Skeletal muscle tissue (tissue), 4 donors: ENCODE data around the gene DPPA4. TPM values are rescaled to one million over a fixed set of nuclear protein-coding genes. Genes with fewer than 3 reads are reported as not detected.
"Not testable (repeated sequence)": the region's sequence is repeated elsewhere in the genome, so short reads cannot be mapped to it uniquely, and the experiment has no call there.

Source experiments
- H3K27ac ChIP-seq: one replicate; pipeline ENCODE4 v1.7.0; 2013; ENCODE audit warnings: mild to moderate bottlenecking, low read depth, low read length, inconsistent platforms
- H3K27me3 ChIP-seq, 3 donors: one replicate each; pipeline ENCODE4 v1.7.0; 2013; ENCODE audit warnings: low read length in 3 of 3; ENCODE audit not compliant: control insufficient read depth in 3 of 3, insufficient read depth in 3 of 3
- H3K36me3 ChIP-seq, 3 donors: one replicate each; pipeline ENCODE4 v1.7.0; 2013; ENCODE audit warnings: low read length in 3 of 3; ENCODE audit not compliant: control insufficient read depth in 3 of 3, insufficient read depth in 3 of 3
- H3K4me1 ChIP-seq, 3 donors: one replicate each; pipeline ENCODE4 v1.7.0; 2013; ENCODE audit warnings: low read length in 3 of 3, mild to moderate bottlenecking in 3 of 3; ENCODE audit not compliant: control insufficient read depth in 3 of 3, insufficient read depth in 3 of 3
- H3K4me3 ChIP-seq, 3 donors: one replicate each; pipeline ENCODE4 v1.7.0; 2013; ENCODE audit warnings: low read length in 3 of 3
- H3K9ac ChIP-seq, 3 donors: one replicate each; pipeline ENCODE4 v1.7.0; 2013; ENCODE audit warnings: low read length in 3 of 3, mild to moderate bottlenecking in 3 of 3, moderate library complexity in 2 of 3, low read depth in 1 of 3
- H3K9me3 ChIP-seq, 3 donors: one replicate each; pipeline ENCODE4 v1.7.0; 2013; ENCODE audit warnings: low read length in 3 of 3; ENCODE audit not compliant: control insufficient read depth in 3 of 3
- total RNA-seq: library from RNA; depleted of rRNA; stranded (reverse); fragments of >200 nt; gene quantifications from one replicate; pipeline ENCODE4 v1.2.3, GENCODE V29; 2014
- donor health status: Osteomylitis.

Gene DPPA4
- 0.52 TPM for total RNA-seq

- Histone ChIP-seq H3K4me1 (no peaks in the 10 kb centered on the region), H3K27me3 (peaks cover 0 to 3% (median 3%) of the 10 kb centered on the region in 3 donors), H3K9me3 (no peaks in the 10 kb centered on the region), H3K27ac (no peak within 1 kb of the TSS), H3K9ac (no peak within 1 kb of the TSS), H3K4me3 (peak within 1 kb of the TSS in 2 of 3 donors; percentile 1 to 56), H3K36me3 (peaks cover 0 to 2% (median 0%) of the 10 kb centered on the region in 3 donors)
These were observed at the start of gene DPPA4 for GRCh38 chr3:109337393-109337792. Gene DPPA4, minus strand, starts transcription at chr3:109337546. Its CDS starts 29 bp downstream, at chr3:109337517.

GRCh38 chr3:109385442-109386318, 48.3 kb upstream of the DPPA4 start:
- Histone ChIP-seq H3K9ac (no peak overlapping the region), H3K4me1 (no peaks in the 10 kb centered on the region), H3K4me3 (no peak overlapping the region), H3K27me3 (no peaks in the 10 kb centered on the region), H3K36me3 (no peaks in the 10 kb centered on the region), H3K27ac (no peak overlapping the region), H3K9me3 (no peaks in the 10 kb centered on the region)

GRCh38 chr3:109384164-109384563, 46.8 kb upstream of the DPPA4 start:
- H3K4me1 ChIP-seq = no peaks in the 10 kb centered on the region
- no peak overlapping the region for H3K27ac ChIP-seq

GRCh38 chr3:109382588-109382987, 45.2 kb upstream of the DPPA4 start:
- H3K9ac ChIP-seq = no peak overlapping the region
- no peaks in the 10 kb centered on the region for H3K9me3 ChIP-seq
- H3K4me3 ChIP-seq = no peak overlapping the region
- no peaks in the 10 kb centered on the region for H3K4me1 ChIP-seq
- no peaks in the 10 kb centered on the region for H3K36me3 ChIP-seq
- no peak overlapping the region for H3K27ac ChIP-seq
- no peaks in the 10 kb centered on the region for H3K27me3 ChIP-seq

More at GRCh38 chr3:109384164-109384563, 46.8 kb upstream of the DPPA4 start:
- no peaks in the 10 kb centered on the region for H3K9me3 ChIP-seq
- H3K4me3 ChIP-seq = no peak overlapping the region
- no peaks in the 10 kb centered on the region for H3K27me3 ChIP-seq
- no peaks in the 10 kb centered on the region for H3K36me3 ChIP-seq
- no peak overlapping the region for H3K9ac ChIP-seq

GRCh38 chr3:109375975-109376374, 38.6 kb upstream of the DPPA4 start:
- Histone ChIP-seq H3K4me1 (no peaks in the 10 kb centered on the region), H3K27ac (no peak overlapping the region), H3K27me3 (no peaks in the 10 kb centered on the region), H3K9me3 (no peaks in the 10 kb centered on the region), H3K36me3 (no peaks in the 10 kb centered on the region), H3K4me3 (no peak overlapping the region), H3K9ac (no peak overlapping the region)

GRCh38 chr3:109374434-109374833, 37.1 kb upstream of the DPPA4 start:
- not testable (repeated sequence) for H3K4me3 ChIP-seq, H3K9ac ChIP-seq, H3K27me3 ChIP-seq, H3K4me1 ChIP-seq, H3K9me3 ChIP-seq, H3K27ac ChIP-seq, H3K36me3 ChIP-seq

GRCh38 chr3:109373933-109374332, 36.6 kb upstream of the DPPA4 start:
- H3K27me3 ChIP-seq = no peaks in the 10 kb centered on the region

GRCh38 chr3:109372639-109373038, 35.3 kb upstream of the DPPA4 start:
- Histone ChIP-seq H3K9me3 (no peaks in the 10 kb centered on the region), H3K9ac (no peak overlapping the region), H3K36me3 (no peaks in the 10 kb centered on the region), H3K4me3 (no peak overlapping the region), H3K27ac (no peak overlapping the region), H3K27me3 (no peaks in the 10 kb centered on the region), H3K4me1 (no peaks in the 10 kb centered on the region)

More at GRCh38 chr3:109373933-109374332, 36.6 kb upstream of the DPPA4 start:
- Histone ChIP-seq H3K36me3 (no peaks in the 10 kb centered on the region), H3K9ac (no peak overlapping the region), H3K27ac (no peak overlapping the region), H3K9me3 (no peaks in the 10 kb centered on the region), H3K4me1 (no peaks in the 10 kb centered on the region), H3K4me3 (no peak overlapping the region)

GRCh38 chr3:109369510-109369909, 32.2 kb upstream of the DPPA4 start:
- Histone ChIP-seq H3K4me3 (no peak overlapping the region), H3K4me1 (no peaks in the 10 kb centered on the region), H3K9ac (no peak overlapping the region), H3K36me3 (no peaks in the 10 kb centered on the region), H3K27ac (no peak overlapping the region), H3K27me3 (no peaks in the 10 kb centered on the region), H3K9me3 (no peaks in the 10 kb centered on the region)

- no peaks in the 10 kb centered on the region for H3K36me3 ChIP-seq
- H3K4me3 ChIP-seq = no peak overlapping the region
- H3K27ac ChIP-seq = no peak overlapping the region
- H3K9me3 ChIP-seq = no peaks in the 10 kb centered on the region
- H3K4me1 ChIP-seq = no peaks in the 10 kb centered on the region
- no peak overlapping the region for H3K9ac ChIP-seq
- no peaks in the 10 kb centered on the region for H3K27me3 ChIP-seq
These were observed 26.7 kb upstream of the DPPA4 start for GRCh38 chr3:109364088-109364487.
